Measurements from ENCODE around the gene FEM1B.

The FEM1B gene

DNA sequence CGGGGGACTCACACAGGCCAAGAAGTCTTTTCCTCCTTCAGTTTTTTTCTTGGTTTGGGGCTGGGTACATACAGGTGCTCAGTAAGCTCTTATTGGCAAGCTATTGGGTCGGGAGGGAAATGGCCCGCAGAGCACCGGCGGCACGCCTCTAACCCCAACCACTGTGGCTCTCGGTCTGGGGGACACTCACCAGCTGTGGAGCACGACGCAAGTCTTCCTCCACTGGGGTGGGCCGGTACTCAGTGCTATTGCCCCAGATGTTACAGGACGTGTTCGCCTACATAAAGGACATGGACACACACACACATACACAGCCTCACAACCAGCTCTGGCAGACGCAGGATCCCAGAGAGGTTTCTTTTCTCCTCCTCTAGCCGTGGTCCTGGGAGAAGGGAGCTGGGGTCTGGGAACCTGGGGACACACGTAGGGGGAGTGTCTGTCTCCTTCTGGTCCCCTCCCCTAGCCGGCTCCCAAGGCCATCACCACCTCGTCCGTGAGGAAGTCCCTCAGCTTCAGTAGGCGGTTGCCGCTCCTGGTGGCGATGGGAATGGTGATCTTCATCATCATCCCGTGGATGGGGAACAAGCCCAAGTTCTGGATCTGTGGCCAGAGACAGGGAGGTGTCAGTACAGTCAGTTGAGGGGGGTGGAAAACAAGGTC is 33.4 kb downstream of the FEM1B start:
- DNase-seq = peak; percentile 16

DNA sequence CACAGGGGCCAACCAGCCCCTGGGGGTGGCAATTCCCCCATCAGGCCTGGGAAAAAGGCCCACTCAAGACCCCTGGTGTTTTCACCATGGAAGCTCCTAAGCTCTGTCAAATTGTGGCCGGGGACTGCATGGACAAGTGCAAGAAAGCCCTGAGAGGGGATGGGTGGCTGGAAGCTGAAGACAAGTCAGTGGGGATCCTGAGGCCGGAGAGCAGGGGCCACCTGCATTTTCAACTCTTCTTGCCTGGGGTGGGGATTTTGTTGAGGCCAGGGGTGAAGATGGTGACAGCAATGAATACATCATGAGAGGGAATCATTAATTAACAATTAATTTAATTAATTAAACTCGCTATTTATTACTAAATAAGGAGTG is 33.9 kb downstream of the FEM1B start:
- no peak for DNase-seq

DNA sequence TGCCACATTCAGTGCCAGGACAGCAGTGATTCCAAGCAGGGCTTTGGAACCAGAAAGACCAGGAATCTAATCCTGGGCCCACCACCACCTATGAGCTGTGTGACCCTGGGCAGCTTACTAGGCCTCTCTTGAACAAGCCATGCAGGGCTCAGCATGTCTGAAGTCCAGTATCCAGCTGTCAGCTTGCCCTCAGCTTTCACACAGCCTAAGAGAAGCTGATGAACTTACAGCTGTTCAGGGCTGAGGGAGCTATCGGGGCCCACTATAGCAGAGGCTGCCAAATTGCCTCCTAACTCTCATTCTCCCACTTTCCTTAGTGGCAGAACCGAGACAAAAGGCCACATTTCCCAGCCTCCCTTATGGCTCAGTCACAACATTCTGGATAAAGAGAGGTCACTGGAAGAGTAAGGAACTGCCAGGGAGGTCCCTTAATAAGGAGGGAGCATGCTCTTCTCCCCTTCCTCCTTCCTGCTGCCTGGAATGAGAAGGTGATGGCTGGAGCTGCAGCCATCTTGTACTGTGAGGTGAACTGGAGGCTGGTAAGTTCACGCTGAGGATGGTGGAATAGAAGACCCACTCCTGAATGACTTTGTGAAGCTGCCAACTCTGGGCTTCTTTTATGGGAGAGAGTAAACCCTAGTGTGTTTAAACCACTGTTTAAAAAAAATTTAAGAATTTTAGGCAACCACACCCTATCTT is 34.5 kb downstream of the FEM1B start:
- DNase-seq = peak; percentile 16

DNA sequence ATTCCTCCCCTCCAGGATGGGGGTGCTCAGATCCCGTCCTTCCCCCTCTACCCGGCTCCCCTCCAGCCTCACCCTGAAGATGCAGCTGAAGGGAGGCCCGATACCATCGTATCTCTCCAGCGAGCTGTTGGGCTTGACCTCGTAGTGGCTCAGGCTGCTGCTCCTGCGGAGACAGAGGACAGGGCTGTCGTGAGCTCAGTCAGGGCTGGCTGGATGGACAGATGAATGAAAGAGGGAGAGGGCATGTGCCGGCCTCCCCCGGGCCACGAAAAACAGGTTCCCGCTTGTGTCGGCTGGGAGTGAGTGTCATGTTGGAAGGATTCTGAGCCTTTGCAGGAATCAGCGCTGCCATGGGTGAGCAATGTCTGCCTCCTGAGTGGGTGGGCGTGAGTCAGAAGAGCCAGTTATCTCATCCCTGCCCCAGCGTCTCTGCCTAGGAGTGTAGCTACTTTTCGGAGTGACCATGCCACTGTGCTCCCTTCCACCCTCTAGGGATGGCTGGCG is 35.2 kb downstream of the FEM1B start:
- peak; percentile 21 for DNase-seq

DNA sequence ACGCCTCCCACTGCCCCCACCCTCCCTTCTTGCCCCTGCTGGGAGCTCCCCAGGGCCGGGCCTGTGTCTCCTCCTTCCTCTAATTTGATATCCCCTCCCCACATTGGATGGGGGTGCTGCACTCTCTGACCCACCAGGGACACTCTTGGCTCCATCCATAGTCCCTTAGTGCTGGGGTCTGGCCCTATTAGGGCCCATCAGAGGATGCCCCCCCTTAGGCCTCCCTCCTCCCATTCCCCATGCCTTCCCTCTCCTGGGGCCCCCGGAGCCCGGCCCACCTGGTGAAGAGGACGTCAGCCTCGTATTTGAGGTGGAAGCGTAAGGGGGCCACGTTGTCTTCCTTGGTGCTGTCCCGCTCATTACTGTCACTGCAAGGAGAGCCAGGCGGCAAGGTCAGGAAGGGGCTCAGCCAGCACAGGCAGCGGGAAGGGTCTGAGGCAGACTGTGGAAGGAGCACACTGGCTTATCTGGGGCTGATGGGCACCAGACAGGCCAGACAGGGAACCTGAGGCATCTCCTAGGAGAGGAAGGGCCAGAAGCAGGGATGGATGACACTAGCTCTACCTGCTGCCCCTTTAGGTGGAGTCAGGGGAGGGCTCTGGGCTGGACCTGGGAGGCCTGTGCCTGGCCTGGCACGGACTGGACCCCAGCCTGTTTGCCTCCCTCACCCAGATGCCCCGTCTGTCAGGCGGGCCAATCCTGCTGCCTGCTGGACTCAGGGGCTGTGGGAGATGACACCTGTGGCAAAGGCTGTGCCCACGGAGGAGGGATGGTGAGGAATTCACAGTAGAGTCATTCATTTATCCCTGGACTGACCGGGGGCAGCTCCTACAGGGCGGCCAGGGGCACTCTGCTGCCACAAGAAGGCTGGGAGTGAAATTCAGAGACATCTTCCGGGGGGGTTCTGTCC is 36.2 kb downstream of the FEM1B start:
- peak; percentile 19 for DNase-seq

DNA sequence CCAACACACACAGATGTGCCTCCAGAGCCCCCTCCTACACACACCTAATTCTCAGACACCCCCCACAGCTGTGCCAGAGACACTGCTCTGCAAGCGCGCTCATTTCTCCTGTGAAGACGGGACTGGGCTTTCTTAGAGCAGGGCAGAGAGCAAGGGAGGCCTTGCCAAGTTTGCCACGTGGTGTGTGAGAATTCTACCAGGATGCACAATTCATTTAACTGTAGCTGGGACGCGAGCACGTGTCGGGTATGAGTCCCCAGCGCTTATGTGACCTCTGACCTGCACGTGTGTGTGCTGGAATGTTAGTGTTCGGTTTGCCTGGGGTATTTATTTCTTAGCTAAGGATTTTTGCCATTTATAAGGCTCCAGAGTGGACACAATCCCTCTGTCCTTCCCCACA is 37.0 kb downstream of the FEM1B start:
- DNase-seq = peak; percentile 16

DNA sequence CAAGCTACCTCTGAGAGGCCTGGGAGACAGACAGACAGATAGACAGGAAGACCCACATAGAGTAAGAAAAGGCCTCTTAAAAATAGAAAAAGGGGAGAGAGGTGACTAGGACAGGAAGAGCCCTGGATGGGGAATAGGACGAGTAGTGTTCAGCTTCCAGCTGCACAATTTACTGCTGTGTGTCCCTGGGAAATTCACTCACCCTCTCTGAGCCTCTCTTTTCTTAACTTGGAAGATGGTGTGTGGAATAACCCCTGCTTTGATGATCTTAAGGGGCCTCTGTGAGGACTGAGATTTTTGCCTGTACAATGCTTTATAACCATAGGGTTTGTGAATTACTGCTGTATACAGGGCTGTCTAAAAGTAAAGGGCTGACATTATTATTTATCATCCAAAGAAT is 37.5 kb downstream of the FEM1B start:
- DNase-seq = no peak

DNA sequence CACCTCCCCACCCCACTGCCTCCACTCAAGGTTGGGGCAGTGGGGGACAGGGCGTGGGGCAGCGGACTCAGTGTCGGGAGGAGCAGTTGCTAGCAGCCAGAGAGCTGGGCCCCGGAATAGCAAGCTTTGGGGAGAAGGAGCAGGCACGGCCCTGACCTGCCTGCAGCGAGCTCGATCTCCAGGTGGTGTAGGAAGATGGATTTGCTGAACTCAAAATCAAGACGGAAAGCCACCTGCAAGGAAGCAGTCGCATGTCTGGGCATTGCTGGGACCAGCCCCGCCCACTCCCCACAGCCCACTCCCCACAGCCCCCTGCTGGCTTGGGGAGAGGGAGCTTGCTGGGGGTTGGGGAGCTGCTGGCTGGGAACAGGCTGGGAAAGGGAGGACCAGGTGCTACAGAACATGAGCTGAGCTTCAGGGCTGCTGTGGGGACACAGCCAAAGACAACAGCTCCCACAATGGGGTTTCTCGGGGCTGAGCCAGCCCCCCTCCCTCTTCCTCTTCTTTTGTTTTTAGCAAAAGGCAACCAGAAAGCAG is 38.0 kb downstream of the FEM1B start:
- peak; percentile 27 for DNase-seq

DNA sequence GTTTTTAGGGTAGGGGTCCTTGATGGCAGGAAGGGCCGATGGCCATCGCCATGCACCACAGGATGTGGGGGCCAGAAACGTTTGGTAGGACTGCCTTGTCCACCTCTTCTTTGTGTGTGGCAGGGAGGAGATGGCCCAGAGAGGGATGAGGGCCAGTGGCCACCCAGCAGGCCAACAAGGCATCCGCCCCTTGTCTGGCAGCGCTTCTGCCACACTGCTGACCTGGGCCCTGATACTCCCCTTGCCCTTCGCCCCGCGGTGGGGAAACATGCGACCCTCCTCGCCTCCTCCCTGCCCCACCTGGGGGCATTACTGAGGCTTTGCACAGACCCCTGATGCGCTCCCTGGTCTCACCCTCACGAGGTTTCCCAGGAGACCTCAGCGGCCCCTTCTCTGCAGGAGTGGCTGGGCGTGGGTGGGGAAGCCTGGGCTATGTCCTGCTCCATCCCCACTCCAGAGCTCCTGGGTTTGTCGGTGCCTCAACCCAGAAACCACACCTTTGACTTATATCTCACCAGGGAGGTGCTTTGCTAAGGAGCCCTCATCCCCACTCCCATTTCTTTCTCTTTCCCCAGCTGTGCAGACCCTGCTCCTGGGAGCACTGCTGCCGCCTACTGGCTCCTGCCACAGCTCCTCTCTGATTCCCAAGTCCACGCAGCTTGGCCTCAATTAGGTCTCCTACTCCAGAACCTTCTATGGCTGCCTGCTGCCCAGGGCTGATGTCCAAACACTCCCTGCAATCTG is 38.7 kb downstream of the FEM1B start:
- DNase-seq = peak; percentile 20

DNA sequence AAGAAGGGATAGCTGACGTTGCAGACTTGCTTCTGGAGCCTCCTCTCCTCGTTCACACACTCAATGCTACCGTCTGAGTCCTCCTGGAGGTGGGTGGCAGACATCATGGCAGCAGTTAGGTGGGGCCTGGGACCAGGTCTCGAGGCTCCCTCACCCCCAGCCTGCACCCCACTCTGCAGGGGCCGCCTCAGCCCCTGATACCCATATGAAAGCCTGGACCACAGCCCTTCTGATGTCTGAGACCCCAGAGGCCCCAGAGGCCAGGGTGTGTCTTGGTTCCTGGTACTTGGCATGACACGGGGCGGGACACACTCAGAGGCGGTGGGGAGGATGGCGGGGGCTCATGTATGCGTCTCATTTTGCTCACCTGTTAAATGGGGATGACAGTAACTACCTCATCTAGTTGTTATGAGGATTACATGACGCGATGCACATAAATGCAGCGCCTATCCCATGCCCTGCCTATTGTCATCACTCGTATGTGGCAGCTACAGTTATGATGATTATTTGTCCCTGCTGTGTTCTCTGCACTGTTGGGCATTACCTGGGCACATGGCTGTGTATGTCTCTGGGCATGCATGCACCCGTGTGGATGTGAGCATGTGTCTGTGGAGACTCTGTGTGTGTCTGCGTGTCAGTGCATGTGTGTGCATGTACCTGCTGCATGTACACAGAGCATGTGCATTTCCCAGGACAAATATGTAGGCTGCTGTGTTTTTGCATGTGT is 39.9 kb downstream of the FEM1B start:
- no peak for DNase-seq

DNA sequence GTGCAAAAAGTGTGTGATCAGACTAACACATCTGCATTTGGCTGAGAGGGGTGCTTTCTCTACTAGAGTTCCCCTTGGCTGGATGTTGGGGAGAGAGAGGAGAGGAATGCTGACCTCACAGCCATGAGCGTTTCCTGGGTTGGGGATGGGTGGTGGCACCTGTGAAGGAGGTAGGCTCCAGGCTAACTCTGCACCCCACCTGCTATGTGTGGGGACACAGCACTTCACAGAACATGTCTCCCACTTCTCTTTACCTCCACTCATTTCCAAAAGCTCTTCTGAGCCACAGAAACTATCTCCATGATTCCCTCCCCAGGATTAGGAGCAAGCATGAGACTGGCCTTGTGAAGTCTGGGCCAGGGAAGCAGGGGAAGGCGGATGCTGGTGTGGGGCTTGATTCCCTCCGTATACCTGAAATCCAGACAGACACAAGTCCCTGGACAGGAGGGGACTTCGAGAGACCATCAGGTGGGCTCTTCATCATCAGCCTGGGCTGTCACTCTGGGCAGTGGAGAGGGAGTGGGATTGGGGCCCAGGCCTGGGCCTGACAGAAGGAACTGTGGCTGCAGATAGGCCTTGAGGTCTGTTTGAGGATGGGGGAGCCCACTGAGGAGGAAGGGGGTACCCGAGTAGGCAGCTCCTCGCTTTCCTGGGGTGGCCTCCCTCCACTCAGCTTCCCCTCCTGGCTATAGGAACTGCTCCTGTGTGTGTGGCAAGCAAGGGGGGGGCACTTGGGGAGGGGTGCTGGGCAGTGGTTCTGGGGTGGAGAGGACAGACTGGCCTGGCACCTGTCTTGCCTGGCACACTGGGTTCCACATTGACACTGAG is 40.7 kb downstream of the FEM1B start:
- no peak for DNase-seq

DNA sequence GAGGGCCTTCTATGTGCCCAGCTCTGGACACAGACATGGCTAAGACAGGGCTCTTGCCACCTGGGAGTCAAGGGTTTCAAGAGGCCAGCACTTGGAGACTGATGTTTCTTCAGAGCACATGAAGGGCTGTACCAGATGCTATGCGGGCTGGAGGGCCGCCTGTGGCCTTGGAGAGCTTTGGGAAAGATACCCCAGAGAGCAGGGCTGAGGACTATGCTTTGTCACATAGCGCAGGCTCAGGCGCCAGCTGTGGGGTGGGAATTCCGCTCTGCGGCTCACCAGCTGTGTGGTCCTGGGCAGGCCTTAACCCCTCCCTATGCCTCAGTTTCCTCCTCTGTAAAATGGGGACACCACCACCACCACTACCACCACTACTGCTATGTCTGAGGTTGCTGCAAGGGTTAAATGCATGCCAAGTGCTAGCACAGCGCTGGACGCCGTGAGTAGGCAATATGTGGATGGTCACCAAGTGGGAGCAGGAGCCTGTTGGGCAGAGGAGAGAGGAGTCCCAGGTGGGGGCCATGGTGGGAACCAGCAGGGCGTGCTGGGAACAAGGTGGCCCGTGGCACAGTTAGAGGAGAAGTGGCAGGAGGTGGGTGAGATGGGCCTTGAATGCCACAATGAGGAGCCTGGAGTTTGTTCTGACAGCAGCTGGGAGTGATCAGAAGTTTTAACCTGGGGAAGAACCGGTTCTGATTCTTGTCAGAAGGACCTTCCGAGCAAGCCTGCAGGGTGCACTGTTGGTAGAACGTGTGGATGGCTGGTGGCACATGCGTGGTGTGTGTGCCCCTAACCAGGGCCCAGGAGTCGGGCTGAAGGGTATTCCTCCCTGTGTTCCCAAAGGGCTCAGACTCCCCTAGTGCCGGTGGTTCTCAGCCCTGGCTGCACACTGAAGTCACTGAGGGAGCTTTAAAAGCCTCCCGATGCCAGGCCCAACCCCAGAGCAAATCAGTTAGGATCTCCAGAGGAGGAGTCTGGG is 41.7 kb downstream of the FEM1B start:
- DNase-seq = no peak

DNA sequence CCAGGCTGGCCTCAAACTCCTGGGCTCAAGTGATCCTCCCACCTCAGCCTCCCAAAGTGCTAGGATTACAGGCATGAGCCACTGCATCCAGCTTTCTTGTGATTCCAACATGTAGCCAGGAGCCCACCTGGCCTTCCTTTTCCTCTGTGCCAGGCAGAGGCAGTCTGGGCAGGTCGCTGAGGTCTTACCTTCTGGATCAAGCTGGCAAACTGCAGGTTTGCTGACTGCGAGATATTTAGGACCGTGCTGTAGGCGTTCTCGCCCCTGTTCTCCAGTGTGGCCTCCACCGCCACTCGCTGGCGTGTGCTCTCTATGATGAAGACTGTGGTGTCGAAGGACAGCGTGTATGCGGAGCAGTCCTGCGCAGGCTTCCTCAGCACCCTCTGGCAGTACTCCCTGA is 42.5 kb downstream of the FEM1B start:
- DNase-seq = no peak

DNA sequence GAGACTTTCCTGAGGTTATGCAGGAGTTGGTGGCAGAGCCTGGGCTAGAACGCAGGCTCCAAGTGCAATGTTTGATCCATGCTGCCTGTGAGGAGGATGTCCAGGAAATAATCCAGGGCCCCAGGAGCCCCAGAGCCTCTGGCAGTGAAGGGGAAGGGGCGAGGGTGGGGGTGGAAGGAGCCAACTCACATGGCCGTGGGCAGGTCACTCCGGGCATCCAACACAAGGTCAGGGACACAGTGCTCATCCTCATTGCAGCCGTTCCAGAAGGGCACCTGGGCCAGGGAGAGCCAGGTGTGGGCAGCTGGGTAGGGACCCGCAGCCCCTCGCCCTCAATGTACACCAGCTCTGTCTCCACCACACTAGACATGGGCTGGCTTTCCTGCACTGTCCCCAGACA is 43.7 kb downstream of the FEM1B start:
- DNase-seq = no peak

DNA sequence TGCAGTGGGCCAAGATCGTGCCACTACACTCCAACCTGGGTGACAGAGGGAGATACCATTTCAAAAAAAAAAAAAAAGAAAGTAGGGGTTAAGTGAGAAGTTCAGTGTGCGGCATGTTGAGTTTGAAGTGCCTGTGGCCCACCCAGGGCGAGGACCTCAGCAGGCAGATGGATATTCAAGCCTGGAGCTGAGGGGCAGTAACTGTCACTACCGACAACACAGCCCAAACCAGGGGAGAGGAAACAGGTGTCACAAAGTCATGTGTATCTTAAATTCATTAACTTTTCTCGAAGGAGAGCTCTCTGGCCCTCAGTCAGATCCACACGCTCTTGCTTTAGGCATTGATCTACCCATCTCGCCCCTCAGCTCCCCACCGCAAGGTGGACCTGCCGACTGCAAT is 45.3 kb downstream of the FEM1B start:
- DNase-seq = no peak

DNA sequence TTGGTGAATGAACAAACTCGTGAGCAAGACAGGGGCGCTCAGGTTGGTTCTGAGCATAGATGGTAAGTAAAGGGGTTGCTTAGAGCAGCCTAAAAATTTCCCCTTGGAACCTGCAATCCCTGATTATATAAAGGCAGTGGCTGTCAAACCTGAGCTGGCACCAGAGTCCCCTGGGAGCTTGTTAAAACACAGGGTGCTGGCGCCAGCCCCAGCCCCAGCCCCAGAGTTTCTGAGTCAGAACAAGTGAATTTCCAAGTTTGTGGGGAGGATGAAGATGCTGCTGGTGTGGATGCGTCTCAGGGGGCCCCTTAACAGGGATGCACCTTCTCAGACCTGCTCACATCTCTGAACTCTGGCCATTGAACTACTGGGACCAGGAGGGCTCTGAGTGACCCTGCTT is 48.2 kb downstream of the FEM1B start:
- no peak for DNase-seq

DNA sequence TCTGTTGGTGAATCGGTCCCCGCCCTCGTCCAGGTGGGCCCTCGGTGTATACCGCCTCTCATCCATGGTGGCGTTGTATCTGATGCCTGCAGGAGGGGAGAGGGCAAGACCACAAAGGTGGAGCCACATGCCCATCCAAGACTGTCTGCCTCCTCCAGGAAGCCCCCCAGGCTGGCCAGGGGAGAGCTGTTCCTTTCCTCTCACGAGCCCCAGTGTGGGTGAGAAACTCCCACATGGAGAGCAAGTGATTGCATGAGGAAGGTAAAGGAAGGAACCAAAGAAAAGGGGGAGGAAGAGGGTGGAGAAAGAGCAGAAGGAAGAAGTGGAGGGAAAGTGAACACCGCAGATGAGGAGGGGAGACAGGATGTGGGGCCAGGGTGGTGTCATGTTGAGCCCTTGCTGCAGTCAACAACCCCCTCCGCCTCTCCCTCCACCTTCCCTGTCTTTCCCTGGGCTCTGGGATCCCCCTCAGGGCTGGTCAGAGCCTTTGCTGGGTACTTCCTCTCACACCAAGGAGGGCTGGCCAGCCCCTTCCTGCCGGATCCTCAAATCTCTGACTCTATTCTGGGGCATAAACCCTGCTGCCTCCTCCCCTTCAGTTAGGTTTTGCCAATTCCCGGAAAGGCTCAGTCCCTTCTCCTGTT is 49.3 kb downstream of the FEM1B start:
- no peak for DNase-seq

DNA sequence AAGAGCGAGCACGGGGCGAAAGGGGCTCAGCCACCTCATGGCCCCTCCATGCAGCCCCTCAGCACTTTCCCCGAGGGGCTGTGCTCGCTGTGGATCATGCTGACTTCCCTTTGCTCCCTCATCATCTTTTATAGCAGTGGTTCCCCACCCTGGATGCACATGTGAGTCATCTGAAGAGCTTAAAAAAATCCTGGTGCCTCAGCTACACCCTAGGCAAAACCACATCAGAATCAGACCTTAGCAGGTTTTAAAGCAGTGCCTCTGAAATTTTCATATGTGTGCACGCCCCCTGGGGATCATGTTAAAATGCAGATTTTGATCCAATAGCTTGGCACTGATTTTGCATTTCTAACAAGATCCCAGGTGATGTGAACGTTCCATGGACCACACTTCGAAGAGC is 50.9 kb downstream of the FEM1B start:
- DNase-seq = no peak

DNA sequence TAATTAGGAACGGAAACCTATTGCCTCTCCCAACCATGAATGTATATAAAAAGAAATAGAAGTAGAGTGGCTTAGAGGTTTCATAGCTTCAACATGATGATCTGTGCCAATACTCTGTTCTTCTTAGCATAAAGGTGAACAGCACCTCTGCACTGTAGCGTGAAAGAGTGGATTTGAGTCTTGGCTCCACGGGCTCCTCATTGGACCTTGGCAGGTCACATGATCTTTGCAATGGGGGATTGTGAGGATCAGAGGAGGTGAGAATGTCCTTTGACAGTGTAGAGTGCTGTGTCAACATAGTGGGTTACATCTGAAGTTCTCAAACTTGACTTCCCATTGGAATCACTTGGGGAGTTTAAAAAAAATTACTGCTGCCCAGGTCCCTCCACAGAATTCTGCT is 51.4 kb downstream of the FEM1B start:
- no peak for DNase-seq

Data from activated CD4-positive, CD25-positive, alpha-beta regulatory T cell treated with anti-CD3 and anti-CD28 coated beads, Interleukin-2, amount 50 U/mL, for 72 hours (primary cell).